Stimulated activated CD4-positive, alpha-beta T cell treated with anti-CD3 and anti-CD28 coated beads, Interleukin-2, amount 100 ng/mL, for 4 hours (primary cell): ENCODE measurements around the gene ZFAND3.

Experiments used
- DNase-seq: peaks from one replicate; pipeline ENCODE4 v3.0.0-alpha.2; 2020; ENCODE audit warnings: low read depth

The ZFAND3 gene

GRCh38 chr6:38155144-38155543, 335.6 kb downstream of the ZFAND3 start:
- no peak for DNase-seq

- no peak for DNase-seq
Observed at GRCh38 chr6:38155621-38156204, 336.2 kb downstream of the ZFAND3 start.

- no peak for DNase-seq
Observed at GRCh38 chr6:38156818-38157565, 337.5 kb downstream of the ZFAND3 start.

GRCh38 chr6:38157905-38158304, 338.4 kb downstream of the ZFAND3 start:
- no peak for DNase-seq

GRCh38 chr6:38158762-38159350, 339.3 kb downstream of the ZFAND3 start:
- no peak for DNase-seq

GRCh38 chr6:38159596-38159995, 340.1 kb downstream of the ZFAND3 start:
- no peak for DNase-seq

GRCh38 chr6:38160831-38161230, 341.3 kb downstream of the ZFAND3 start:
- DNase-seq: no peak

GRCh38 chr6:38161331-38161730, 341.8 kb downstream of the ZFAND3 start:
- no peak for DNase-seq

- no peak for DNase-seq
Observed at GRCh38 chr6:38161754-38162492, 342.4 kb downstream of the ZFAND3 start.

- DNase-seq: no peak
Observed at GRCh38 chr6:38162493-38163185, 343.1 kb downstream of the ZFAND3 start.

- no peak for DNase-seq
Observed at GRCh38 chr6:38163186-38164130, 343.9 kb downstream of the ZFAND3 start.

- DNase-seq: no peak
Observed at GRCh38 chr6:38164131-38164481, 344.6 kb downstream of the ZFAND3 start.

GRCh38 chr6:38164671-38165108, 345.2 kb downstream of the ZFAND3 start:
- no peak for DNase-seq

- DNase-seq: no peak
Observed at GRCh38 chr6:38166411-38167240, 347.1 kb downstream of the ZFAND3 start.

- DNase-seq: no peak
Observed at GRCh38 chr6:38167598-38167997, 348.1 kb downstream of the ZFAND3 start.

- DNase-seq: no peak
Observed at GRCh38 chr6:38168126-38168525, 348.6 kb downstream of the ZFAND3 start.

- DNase-seq: no peak
Observed at GRCh38 chr6:38168699-38169098, 349.2 kb downstream of the ZFAND3 start.

- no peak for DNase-seq
Observed at GRCh38 chr6:38169221-38169976, 349.9 kb downstream of the ZFAND3 start.

GRCh38 chr6:38169977-38170526, 350.5 kb downstream of the ZFAND3 start:
- DNase-seq: no peak
